NCI-H1105 (cell line): ENCODE results near the gene CEP55.
"Not testable (repeated sequence)": the region's sequence is repeated elsewhere in the genome, so short reads cannot be mapped to it uniquely, and the experiment has no call there.

Source experiments
- DNase-seq: peaks from one replicate; lab custom pipeline; 2025; lab: John Stamatoyannopoulos, UW

The CEP55 gene

GRCh38 chr10:93496322-93497041, at the start of gene CEP55:
CEP55 (plus strand) TSS chr10:93496612; CDS start chr10:93500052, 3,440 bp downstream.
- DNase-seq = peak; percentile 86

- no peak for DNase-seq
Observed at GRCh38 chr10:93447019-93447418, 49.4 kb upstream of the CEP55 start.

GRCh38 chr10:93447970-93448369, 48.4 kb upstream of the CEP55 start:
- DNase-seq = no peak

GRCh38 chr10:93451244-93451947, 45.0 kb upstream of the CEP55 start:
- no peak for DNase-seq

GRCh38 chr10:93452143-93452542, 44.3 kb upstream of the CEP55 start:
- DNase-seq = no peak

- DNase-seq = no peak
Observed at GRCh38 chr10:93454146-93454545, 42.3 kb upstream of the CEP55 start.

- DNase-seq = no peak
Observed at GRCh38 chr10:93454736-93455135, 41.7 kb upstream of the CEP55 start.

GRCh38 chr10:93456480-93456879, 39.9 kb upstream of the CEP55 start:
- DNase-seq = no peak

GRCh38 chr10:93457511-93457910, 38.9 kb upstream of the CEP55 start:
- DNase-seq = no peak

GRCh38 chr10:93458821-93459257, 37.6 kb upstream of the CEP55 start:
- no peak for DNase-seq

- no peak for DNase-seq
Observed at GRCh38 chr10:93459466-93459865, 36.9 kb upstream of the CEP55 start.

- no peak for DNase-seq
Observed at GRCh38 chr10:93461109-93461806, 35.2 kb upstream of the CEP55 start.

GRCh38 chr10:93461807-93462178, 34.6 kb upstream of the CEP55 start:
- no peak for DNase-seq

- no peak for DNase-seq
Observed at GRCh38 chr10:93462371-93462770, 34.0 kb upstream of the CEP55 start.

- no peak for DNase-seq
Observed at GRCh38 chr10:93462881-93463280, 33.5 kb upstream of the CEP55 start.

- no peak for DNase-seq
Observed at GRCh38 chr10:93463723-93464476, 32.5 kb upstream of the CEP55 start.

- no peak for DNase-seq
Observed at GRCh38 chr10:93464776-93465388, 31.5 kb upstream of the CEP55 start.

GRCh38 chr10:93465806-93466675, 30.4 kb upstream of the CEP55 start:
- DNase-seq = peak; percentile 39

- not testable (repeated sequence) for DNase-seq
Observed at GRCh38 chr10:93467635-93468034, 28.8 kb upstream of the CEP55 start.

GRCh38 chr10:93468461-93469213, 27.8 kb upstream of the CEP55 start:
- no peak for DNase-seq
